Natural killer cell (primary cell): Measurements from ENCODE around the gene HS3ST3A1. TPM values are rescaled to one million over a fixed set of nuclear protein-coding genes. Genes with fewer than 3 reads are reported as not detected.

Experiments used
- ATAC-seq, 3 donors: fragments of 150-1000 bp in 2 of 3; fragments of 200-7000 bp in 1 of 3; cut with Tn5 transposase; 1 replicate in 1 of 3; 2 replicates in 2 of 3; pipeline ENCODE4 v1.10.0; 2021; ENCODE audit warnings: mild to moderate bottlenecking in 2 of 3, moderate library complexity in 2 of 3
- DNase-seq, 2 donors: peaks; one replicate each; pipeline versions ENCODE4 v3.0.0 to v3.0.0-alpha.2; 2013 to 2021; ENCODE audit warnings: mixed read lengths in 1 of 2
- H3K27ac ChIP-seq: one replicate; pipeline ENCODE4 v1.5.1; 2013; ENCODE audit warnings: mild to moderate bottlenecking, low read length
- H3K27me3 ChIP-seq: one replicate; pipeline ENCODE4 v1.6.1; 2013; ENCODE audit warnings: low read length; ENCODE audit not compliant: control insufficient read depth, insufficient read depth
- H3K36me3 ChIP-seq: one replicate; pipeline ENCODE4 v1.6.1; 2013; ENCODE audit warnings: low read length; ENCODE audit not compliant: control insufficient read depth, insufficient read depth
- H3K4me1 ChIP-seq: one replicate; pipeline ENCODE4 v1.6.1; 2013; ENCODE audit warnings: low read length; ENCODE audit not compliant: control insufficient read depth, insufficient read depth
- H3K4me3 ChIP-seq: one replicate; pipeline ENCODE4 v1.5.1; 2013; ENCODE audit warnings: low read length
- H3K9me3 ChIP-seq: one replicate; pipeline ENCODE4 v1.6.1; 2013; ENCODE audit warnings: low read length; ENCODE audit not compliant: control insufficient read depth, insufficient read depth
- H3K27ac Mint-ChIP-seq, 2 donors: one replicate each; pipeline ENCODE4 v1.8.0; 2022; ENCODE audit warnings: mild to moderate bottlenecking in 2 of 2, mixed read lengths in 2 of 2, moderate library complexity in 1 of 2
- H3K27me3 Mint-ChIP-seq, 2 donors: one replicate each; pipeline ENCODE4 v1.8.0; 2022; ENCODE audit warnings: low read depth in 2 of 2, mixed read lengths in 2 of 2
- H3K36me3 Mint-ChIP-seq: one replicate; pipeline ENCODE4 v1.8.0; 2022; ENCODE audit warnings: mixed read lengths
- H3K4me1 Mint-ChIP-seq, 2 donors: one replicate each; pipeline ENCODE4 v1.8.0; 2022; ENCODE audit warnings: mixed read lengths in 2 of 2
- H3K4me3 Mint-ChIP-seq: one replicate; pipeline ENCODE4 v1.8.0; 2022; ENCODE audit warnings: mild to moderate bottlenecking, moderate library complexity, mixed read lengths
- H3K9me3 Mint-ChIP-seq, 2 donors: one replicate each; pipeline ENCODE4 v1.8.0; 2022; ENCODE audit warnings: mixed read lengths in 2 of 2
- CTCF ChIP-seq: fragments of 200-600 bp; IDR thresholded peaks from one replicate; pipeline ENCODE4 v1.8.0; 2022; ENCODE audit warnings: antibody characterized with exemption
- WGBS: methylation state at CpG from one replicate; pipeline ENCODE4 v1.1.7; 2013; ENCODE audit warnings: missing lambda C conversion rate; ENCODE audit not compliant: insufficient coverage; 5-methylcytosine and 5-hydroxymethylcytosine counted together
- intact Hi-C: fragments of 100-400 bp; cut with micrococcal nuclease; formaldehyde crosslinking; loops from one replicate; pipeline ENCODE4 v1.14.2; 2022
- total RNA-seq, 4 donors: library from RNA; stranded (reverse); fragments of 120-200 nt in 1 of 4; gene quantifications; one replicate each; pipeline versions ENCODE4 v1.2.3 to v1.2.4, GENCODE V29; 2013 to 2022

The HS3ST3A1 gene
- total RNA-seq, 3 donors from 2014 or later (not counting 1 experiment from before 2014, with no cell fraction given): 1.6 to 2.5 TPM; not detected in 1

- H3K27me3 ChIP-seq: no peaks in the 10 kb centered on the region
- ATAC-seq: no peak
- TF ChIP-seq CTCF: no peak
- Mint-ChIP-seq H3K27ac (no peak overlapping the region), H3K9me3 (no peaks in the 10 kb centered on the region), H3K4me3 (no peak overlapping the region), H3K4me1 (peaks cover 6 to 12% of the 10 kb centered on the region in 2 donors), H3K36me3 (no peaks in the 10 kb centered on the region), H3K27me3 (peaks cover 10 to 12% of the 10 kb centered on the region in 2 donors)
- no peak overlapping the region for H3K27ac ChIP-seq
- DNase-seq: no peak
- WGBS: 84% methylated on average over 7 of the region's 7 CpGs
- peaks cover 8% of the 10 kb centered on the region for H3K4me1 ChIP-seq
- H3K4me3 ChIP-seq: no peak overlapping the region
- intact Hi-C loops: no loop called here
- H3K9me3 ChIP-seq: no peaks in the 10 kb centered on the region
- no peaks in the 10 kb centered on the region for H3K36me3 ChIP-seq
These were observed 32.2 kb downstream of the HS3ST3A1 start for GRCh38 chr17:13569398-13570123.

GRCh38 chr17:13568582-13569397, 32.9 kb downstream of the HS3ST3A1 start:
- Mint-ChIP-seq H3K27ac (no peak overlapping the region), H3K4me1 (peaks cover 6 to 12% of the 10 kb centered on the region in 2 donors), H3K27me3 (peaks cover 9% of the 10 kb centered on the region in 2 donors), H3K36me3 (no peaks in the 10 kb centered on the region), H3K4me3 (no peak overlapping the region), H3K9me3 (no peaks in the 10 kb centered on the region)
- Histone ChIP-seq H3K27me3 (no peaks in the 10 kb centered on the region), H3K4me3 (no peak overlapping the region), H3K4me1 (peaks cover 8% of the 10 kb centered on the region), H3K27ac (no peak overlapping the region), H3K36me3 (no peaks in the 10 kb centered on the region), H3K9me3 (no peaks in the 10 kb centered on the region)
- ATAC-seq (no peak), DNase-seq (no peak)
- WGBS: 57% methylated on average over 7 of the region's 7 CpGs
- intact Hi-C loops: no loop called here
- no peak for TF ChIP-seq CTCF

- 50% methylated on average over 2 of the region's 3 CpGs for WGBS
- Histone ChIP-seq H3K4me3 (no peak overlapping the region), H3K27me3 (no peaks in the 10 kb centered on the region), H3K27ac (no peak overlapping the region), H3K36me3 (no peaks in the 10 kb centered on the region), H3K9me3 (no peaks in the 10 kb centered on the region), H3K4me1 (peaks cover 1% of the 10 kb centered on the region)
- no peaks in the 10 kb centered on the region for H3K9me3 Mint-ChIP-seq
- peaks cover 6 to 12% of the 10 kb centered on the region in 2 donors for H3K4me1 Mint-ChIP-seq
- H3K4me3 Mint-ChIP-seq: no peak overlapping the region
- no peaks in the 10 kb centered on the region for H3K27me3 Mint-ChIP-seq
- H3K27ac Mint-ChIP-seq: no peak overlapping the region
- DNase-seq (no peak), ATAC-seq (no peak)
- intact Hi-C loops: no loop called here
- H3K36me3 Mint-ChIP-seq: no peaks in the 10 kb centered on the region
- no peak for TF ChIP-seq CTCF
These were observed 37.9 kb downstream of the HS3ST3A1 start for GRCh38 chr17:13563866-13564265.
